ENCODE measurements around the gene TCF4.

GRCh38 chr18:55345103-55345950 lies 242.7 kb downstream of the TCF4 start:
- no peak for TF ChIP-seq CTCF (IDR thresholded peaks at IDR 0.05; ENCODE audit: low read length)
- no peak for TF ChIP-seq EZH2 (optimal IDR thresholded peaks at IDR 0.05; ENCODE audit: low read depth, low read length)
- TF ChIP-seq EZH2phosphoT487 (IDR thresholded peaks at IDR 0.05; ENCODE audit: low read length): no peak
